HepG2 (cell line): ENCODE measurements around the gene AKAIN1. TPM values are rescaled to one million over a fixed set of nuclear protein-coding genes. Genes with fewer than 3 reads are reported as not detected.

ENCODE experiments used
- ATAC-seq: fragments of 200-7000 bp; cut with Tn5 transposase; 3 replicates; pipeline ENCODE4 v1.9.1; 2020; ENCODE audit warnings: mild to moderate bottlenecking, moderate library complexity
- BruUV-seq: library from RNA; stranded (reverse); fragments of 400-500 nt; replicated peaks from 2 replicates; lab custom pipeline; 2021; lab: Mats Ljungman, UMichigan
- CTCF ChIA-PET: fragments of 300-600 bp; formaldehyde crosslinking; extraction: SDS; loops from one replicate; lab custom pipeline; 2021; ENCODE audit warnings: low total read pairs, inconsistent platforms, low intra/inter-chr PET ratio; lab: Yijun Ruan, JAX
- POLR2A ChIA-PET: fragments of 350-600 bp; sonication (Branson Sonifier 250); formaldehyde crosslinking; loops from one replicate; lab custom pipeline; 2020; ENCODE audit warnings: antibody characterized with exemption, inconsistent platforms; lab: Yijun Ruan, JAX
- DNase-seq: peaks from one replicate; pipeline ENCODE4 v3.0.0-alpha.2; 2015; ENCODE audit warnings: low spot score
- FAIRE-seq: peaks from 3 replicates; lab custom pipeline; 2011; peaks lifted over from hg19 to GRCh38; lab: Jason Lieb, UNC
- H2AFZ ChIP-seq: one replicate; pipeline ENCODE4 v1.6.1; 2011; ENCODE audit warnings: low read length, inconsistent platforms
- H3K27ac ChIP-seq: fragments of 300-600 bp; 3 replicates; pipeline ENCODE4 v1.8.0; 2011; ENCODE audit warnings: mixed run types, mild to moderate bottlenecking, mixed read lengths, low read length, inconsistent platforms; ENCODE audit not compliant: insufficient read depth; ENCODE audit errors: extremely low read length
- H3K27me3 ChIP-seq, 2 experiments: fragments of 200-600 bp in 1 of 2; 2 replicates in 1 of 2; 3 replicates in 1 of 2; pipeline versions ENCODE4 v1.6.0 to v1.8.0; 2011; ENCODE audit warnings: low read length in 2 of 2, mild to moderate bottlenecking in 2 of 2, moderate library complexity in 2 of 2, inconsistent platforms in 1 of 2; ENCODE audit not compliant: insufficient read depth in 2 of 2, control insufficient read depth in 1 of 2
- H3K36me3 ChIP-seq, 2 experiments: fragments of 200-600 bp in 1 of 2; replicated peaks in 1 of 2; 2 replicates in 1 of 2; 3 replicates in 1 of 2; pipeline versions ENCODE4 v1.5.1 to v1.8.0; 2011; ENCODE audit warnings: low read length in 2 of 2, inconsistent platforms in 1 of 2; ENCODE audit not compliant: insufficient read depth in 2 of 2, control insufficient read depth in 1 of 2
- H3K4me1 ChIP-seq: 2 replicates; pipeline ENCODE4 v1.5.1; 2012; ENCODE audit warnings: low read length, inconsistent platforms; ENCODE audit not compliant: insufficient read depth
- H3K4me2 ChIP-seq: 2 replicates; pipeline ENCODE4 v1.6.0; 2011; ENCODE audit warnings: low read depth, low read length, inconsistent platforms
- H3K4me3 ChIP-seq, 3 experiments: fragments of 200-600 bp in 1 of 3; sonication (generic), shearing (Covaris generic) in 1 of 3; replicated peaks in 1 of 3; 2 replicates each; pipeline ENCODE4 v1.5.1; 2011 to 2016; ENCODE audit warnings: low read length in 3 of 3, inconsistent platforms in 2 of 3, low read depth in 2 of 3, mild to moderate bottlenecking in 2 of 3, control low read depth in 1 of 3, mixed read lengths in 1 of 3; ENCODE audit not compliant: insufficient read depth in 1 of 3
- H3K79me2 ChIP-seq: one replicate; pipeline ENCODE4 v1.6.1; 2011; ENCODE audit warnings: low read length, inconsistent platforms; ENCODE audit not compliant: insufficient read depth
- H3K9ac ChIP-seq: 2 replicates; pipeline ENCODE4 v1.6.0; 2011; ENCODE audit warnings: mild to moderate bottlenecking, low read depth, low read length, inconsistent platforms; ENCODE audit not compliant: insufficient read depth
- H3K9me3 ChIP-seq: 2 replicates; pipeline ENCODE4 v1.5.1; 2012; ENCODE audit warnings: mild to moderate bottlenecking, low read length
- H4K20me1 ChIP-seq: 2 replicates; pipeline ENCODE4 v1.6.0; 2011; ENCODE audit warnings: inconsistent platforms, mild to moderate bottlenecking, low read length, moderate library complexity; ENCODE audit not compliant: insufficient read depth
- EZH2 ChIP-seq: conservative IDR thresholded peaks from 2 replicates; pipeline ENCODE4 v1.6.1; 2012; ENCODE audit warnings: mild to moderate bottlenecking, low read depth, low read length, moderate library complexity
- FOXO1 ChIP-seq: sonication (generic); formaldehyde crosslinking; IDR thresholded peaks from 2 replicates; pipeline ENCODE4 v1.4.0; 2020; ENCODE audit warnings: missing genetic modification reagents
- MAFK ChIP-seq, 2 experiments: IDR thresholded peaks in 1 of 2; conservative IDR thresholded peaks in 1 of 2; 2 replicates each; pipeline ENCODE4 v1.6.1; 2011; ENCODE audit warnings: improper control_type of control experiment in 2 of 2, low read length in 2 of 2
- MIER3 ChIP-seq: IDR thresholded peaks from 2 replicates; pipeline ENCODE4 v1.6.1; 2016; ENCODE audit warnings: missing compliant biosample characterization, borderline replicate concordance
- NFYC ChIP-seq: IDR thresholded peaks from 2 replicates; pipeline ENCODE4 v1.6.1; 2016; ENCODE audit warnings: missing genetic modification reagents, missing compliant biosample characterization
- NR2F2 ChIP-seq: IDR thresholded peaks from 2 replicates; pipeline ENCODE4 v1.6.1; 2012; ENCODE audit warnings: low read depth, inconsistent platforms, borderline replicate concordance
- PHB2 ChIP-seq: fragments of 450-650 bp; IDR thresholded peaks from 2 replicates; pipeline ENCODE4 v1.6.1; 2018; ENCODE audit not compliant: partially characterized antibody
- POLR2AphosphoS2 ChIP-seq: IDR thresholded peaks from 2 replicates; pipeline ENCODE4 v1.6.1; 2011; ENCODE audit warnings: low read depth, low read length, improper control_type of control experiment
- SIX1 ChIP-seq: sonication (generic); formaldehyde crosslinking; IDR thresholded peaks from 2 replicates; pipeline ENCODE4 v1.4.0; 2020; ENCODE audit warnings: missing genetic modification reagents, borderline replicate concordance
- TARDBP ChIP-seq: sonication (generic); formaldehyde crosslinking; IDR thresholded peaks from 2 replicates; pipeline ENCODE4 v1.8.0; 2022; ENCODE audit warnings: mild to moderate bottlenecking, missing genetic modification reagents
- ZNF24 ChIP-seq: fragments of 450-650 bp; IDR thresholded peaks from 2 replicates; pipeline ENCODE4 v1.6.1; 2017; ENCODE audit warnings: antibody characterized with exemption, mild to moderate bottlenecking
- ZNF264 ChIP-seq: sonication (generic); formaldehyde crosslinking; IDR thresholded peaks from 2 replicates; pipeline ENCODE4 v1.4.0; 2020; ENCODE audit warnings: missing genetic modification reagents
- ZNF276 ChIP-seq: sonication (generic); formaldehyde crosslinking; IDR thresholded peaks from 2 replicates; pipeline ENCODE4 v1.4.0; 2020; ENCODE audit warnings: mild to moderate bottlenecking, low read depth, missing genetic modification reagents
- ZNF75D ChIP-seq: sonication (generic); formaldehyde crosslinking; IDR thresholded peaks from 2 replicates; pipeline ENCODE4 v1.8.1; 2023; ENCODE audit warnings: missing genetic modification reagents, mild to moderate bottlenecking, borderline replicate concordance
- ZNF792 ChIP-seq: IDR thresholded peaks from 2 replicates; pipeline ENCODE4 v1.6.1; 2016
- ZSCAN9 ChIP-seq: IDR thresholded peaks from 2 replicates; pipeline ENCODE4 v1.6.1; 2016; ENCODE audit warnings: borderline replicate concordance
- WGBS: methylation state at CpG from one replicate; pipeline ENCODE4 v1.1.6; 2017; ENCODE audit warnings: low lambda C conversion rate; 5-methylcytosine and 5-hydroxymethylcytosine counted together
- in situ Hi-C: cut with HindIII; loops from 2 replicates; pipeline ENCODE4 v1.10.0; 2017; ENCODE audit warnings: low pct_unique_long_range_greater_than_20kb; ENCODE audit not compliant: extremely low pct_ligation_motif_present
- intact Hi-C: fragments of 100-400 bp; cut with micrococcal nuclease; formaldehyde crosslinking; loops from one replicate; pipeline ENCODE4 v1.10.0; 2022; ENCODE audit not compliant: unreplicated experiment
- polyA plus RNA-seq, 8 experiments: library from polyadenylated mRNA; depleted of rRNA in 3 of 8; stranded (reverse) in 7 of 8; unstranded in 1 of 8; fragments of >200 nt; fragmentation: Illumina TruSeq in 4 of 8; extraction: Trizol in 4 of 8; gene quantifications; 2 replicates each; pipeline versions ENCODE4 v1.2.1 to v1.2.3, GENCODE V29; 2011 to 2016; ENCODE audit warnings: low read depth in 4 of 8, missing spikeins in 1 of 8, mixed read lengths in 1 of 8; ENCODE audit not compliant: insufficient read depth in 1 of 8
- total RNA-seq, 5 experiments: library from RNA; depleted of rRNA; stranded (reverse); fragments of >200 nt; fragmentation: Illumina TruSeq; extraction: Trizol; gene quantifications; 2 replicates each; pipeline ENCODE4 v1.2.3, GENCODE V29; 2016; ENCODE audit warnings: low read depth in 1 of 5
- TF ChIP-seq, protein P1 (sequence below): sonication (generic); formaldehyde crosslinking; IDR thresholded peaks from 2 replicates; pipeline ENCODE4 v1.8.0; 2022; ENCODE audit warnings: missing genetic modification reagents, mild to moderate bottlenecking, inconsistent platforms, borderline replicate concordance

AKAIN1 gene
- total and polyA plus RNA-seq, 2 of the 13 experiments (the other 11 are each of a cell fraction or from before 2014, with no cell fraction given) = not detected

GRCh38 chr18:5132987-5133386 is 64.1 kb downstream of the AKAIN1 start:
- H3K27me3 ChIP-seq = no peaks in the 10 kb centered on the region
- no peaks in the 10 kb centered on the region for H3K79me2 ChIP-seq
- FAIRE-seq (no peak), DNase-seq (no peak), ATAC-seq (no peak)
- no peak overlapping the region for H3K4me3 ChIP-seq
- BruUV-seq = no TSS peak
- POLR2A ChIA-PET = no interaction called here
- H3K4me1 ChIP-seq = no peaks in the 10 kb centered on the region
- WGBS = 49% methylated on average over 20 of the region's 20 CpGs
- intact Hi-C loops = no loop called here
- no peak overlapping the region for H3K9ac ChIP-seq
- H3K4me2 ChIP-seq = no peak overlapping the region
- no peaks in the 10 kb centered on the region for H3K36me3 ChIP-seq
- no peak overlapping the region for H3K27ac ChIP-seq
- no peaks in the 10 kb centered on the region for H4K20me1 ChIP-seq
- TF ChIP-seq, protein P1, sequence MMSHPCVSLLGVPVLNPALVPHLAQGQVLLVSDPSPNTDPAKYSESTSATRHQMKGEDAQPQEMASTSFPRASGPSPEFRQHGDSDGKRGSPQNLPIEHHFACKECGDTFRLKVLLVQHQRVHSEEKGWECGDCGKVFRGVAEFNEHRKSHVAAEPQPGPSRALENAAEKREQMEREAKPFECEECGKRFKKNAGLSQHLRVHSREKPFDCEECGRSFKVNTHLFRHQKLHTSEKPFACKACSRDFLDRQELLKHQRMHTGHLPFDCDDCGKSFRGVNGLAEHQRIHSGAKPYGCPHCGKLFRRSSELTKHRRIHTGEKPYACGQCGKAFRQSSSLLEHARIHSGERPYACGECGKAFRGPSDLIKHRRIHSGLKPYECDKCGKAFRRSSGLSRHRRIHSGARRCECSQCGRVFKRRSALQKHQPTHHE = no peak
- TF ChIP-seq ZSCAN9 (CRISPR knock-in tag) = no peak
- TF ChIP-seq ZNF264 (CRISPR knock-in tag) = no peak
- TF ChIP-seq POLR2AphosphoS2 = no peak
- TF ChIP-seq MIER3 (CRISPR knock-in tag) = no peak
- no peak for TF ChIP-seq SIX1 (CRISPR knock-in tag)
- TF ChIP-seq PHB2 = no peak
- TF ChIP-seq TARDBP (CRISPR knock-in tag) = no peak
- TF ChIP-seq ZNF75D (CRISPR knock-in tag) = no peak
- no peak for TF ChIP-seq MAFK (conservative IDR thresholded peaks at IDR 0.05 in 1 of 2, IDR thresholded peaks at IDR 0.05 in 1 of 2; ENCODE audit: low read length in 2 of 2)
- no peak for TF ChIP-seq FOXO1 (CRISPR knock-in tag)
- TF ChIP-seq ZNF276 = no peak
- no peak for TF ChIP-seq ZNF792 (CRISPR knock-in tag)
- no peak for TF ChIP-seq EZH2
- TF ChIP-seq NFYC (CRISPR knock-in tag) = no peak
- no peak for TF ChIP-seq NR2F2
- no peak for TF ChIP-seq ZNF24
- H2AFZ ChIP-seq = no peak overlapping the region
- in situ Hi-C loops = no loop called here
- H3K9me3 ChIP-seq = no peaks in the 10 kb centered on the region
- CTCF ChIA-PET = no interaction called here
